ENCODE data around the gene TBXAS1.

- TF ChIP-seq POLR2A (IDR thresholded peaks at IDR 0.05; ENCODE audit: low read length) (no peak), GATA1 (IDR thresholded peaks at IDR 0.05; ENCODE audit: low read depth, low read length) (no peak)
These were observed 204.8 kb downstream of the TBXAS1 start for GRCh38 chr7:140033779-140034363.

Data from erythroblast (primary cell).